GM18909 (cell line): ENCODE data around the gene AKAP6.
A peak's percentile ranks its signal among the peaks of the same experiment; 100 is the strongest.

Experiments
- ATAC-seq: cut with Tn5 transposase; IDR thresholded peaks from one replicate; pipeline ENCODE4 v1.9.1; 2021; ENCODE audit warnings: mild to moderate bottlenecking; ENCODE audit not compliant: unreplicated experiment, poor library complexity

AKAP6 gene

DNA sequence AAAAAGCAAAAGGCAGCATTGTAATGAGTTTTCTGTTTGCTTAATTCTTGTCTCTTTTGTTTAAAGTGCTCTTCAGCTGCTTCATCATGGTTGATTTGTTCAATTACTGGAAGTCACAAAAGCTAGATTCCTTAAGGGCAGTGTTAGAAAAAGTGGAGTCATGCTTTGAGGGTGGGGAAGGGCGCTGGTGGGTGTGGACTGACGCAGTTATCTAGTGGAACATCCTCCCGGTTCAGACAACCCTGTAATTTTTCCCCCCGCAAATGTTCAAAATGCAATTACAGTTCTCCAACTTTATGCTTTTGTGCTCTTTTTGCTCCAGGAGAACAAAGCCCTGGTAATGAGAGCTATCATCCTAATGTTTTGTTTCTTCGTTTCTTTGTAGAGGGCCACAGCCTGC, 2.1 kb downstream of the AKAP6 start:
- no peak for ATAC-seq

GRCh38 chr14:32332415-32333316, 3.6 kb downstream of the AKAP6 start:
- no peak for ATAC-seq

GRCh38 chr14:32336702-32337101, 7.6 kb downstream of the AKAP6 start:
- ATAC-seq: no peak

DNA sequence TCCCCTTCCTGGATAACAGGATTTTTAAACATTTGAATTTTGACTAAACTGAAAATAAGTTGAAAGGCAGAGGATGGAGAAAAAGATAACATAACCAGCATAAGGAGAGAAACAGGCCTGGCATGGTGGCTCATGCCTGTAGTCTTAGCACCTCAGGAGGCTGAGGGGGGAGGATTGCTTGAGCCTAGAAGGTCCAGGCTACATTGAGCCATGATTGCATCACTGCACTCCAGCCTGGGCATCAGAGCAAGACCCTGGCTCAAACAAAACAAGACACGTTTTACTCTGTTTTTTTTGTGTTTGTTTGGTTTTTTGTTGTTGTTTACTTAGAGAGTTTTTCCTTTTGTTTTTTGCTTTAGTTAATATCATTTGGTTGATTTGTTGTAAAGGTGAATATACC, 8.7 kb downstream of the AKAP6 start:
- ATAC-seq: no peak

- ATAC-seq: no peak
These were observed 10.1 kb downstream of the AKAP6 start for GRCh38 chr14:32339188-32339587.

DNA sequence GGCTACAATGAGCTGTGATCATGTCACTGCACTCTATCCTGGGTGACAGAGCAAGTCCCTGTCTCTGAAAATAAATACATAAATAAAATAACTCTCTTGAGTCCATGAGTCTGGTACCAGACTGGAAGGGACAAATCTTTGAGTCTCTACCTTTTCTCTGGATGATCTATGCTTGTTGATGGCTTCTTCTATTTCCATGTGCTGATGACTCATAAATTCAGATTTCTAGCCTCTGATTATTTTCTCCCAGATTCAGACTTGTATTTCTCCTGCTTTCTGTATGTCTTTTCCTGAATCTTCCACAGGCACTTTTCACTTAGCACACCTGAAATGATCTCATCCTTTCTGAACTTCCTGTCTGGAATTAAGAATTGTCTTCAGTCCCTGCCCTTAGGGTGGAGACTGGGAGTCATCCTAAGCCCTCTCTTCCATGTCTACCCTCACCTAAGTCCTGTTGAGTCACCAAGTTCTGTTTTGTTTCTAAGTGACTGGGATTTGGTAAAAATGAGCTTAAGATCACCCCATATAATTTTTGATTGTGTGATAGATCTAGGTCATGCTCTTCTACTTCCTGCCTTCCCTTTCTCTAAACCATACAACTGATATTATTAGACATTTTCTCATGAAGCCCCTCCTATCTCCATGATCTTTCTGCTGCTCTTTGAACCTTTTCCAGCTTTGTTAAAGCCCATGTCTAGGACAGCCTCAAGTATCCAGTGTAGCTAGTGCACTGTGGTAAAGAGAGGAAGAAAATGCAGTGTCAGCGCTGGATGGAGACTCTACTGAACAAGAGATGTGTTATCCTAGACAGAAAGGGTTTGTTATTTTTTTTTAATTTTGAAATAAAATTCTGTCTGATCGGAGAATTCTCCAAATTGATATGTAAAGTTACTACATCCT, 13.1 kb downstream of the AKAP6 start:
- no peak for ATAC-seq

GRCh38 chr14:32342847-32343194, 13.7 kb downstream of the AKAP6 start:
- no peak for ATAC-seq

DNA sequence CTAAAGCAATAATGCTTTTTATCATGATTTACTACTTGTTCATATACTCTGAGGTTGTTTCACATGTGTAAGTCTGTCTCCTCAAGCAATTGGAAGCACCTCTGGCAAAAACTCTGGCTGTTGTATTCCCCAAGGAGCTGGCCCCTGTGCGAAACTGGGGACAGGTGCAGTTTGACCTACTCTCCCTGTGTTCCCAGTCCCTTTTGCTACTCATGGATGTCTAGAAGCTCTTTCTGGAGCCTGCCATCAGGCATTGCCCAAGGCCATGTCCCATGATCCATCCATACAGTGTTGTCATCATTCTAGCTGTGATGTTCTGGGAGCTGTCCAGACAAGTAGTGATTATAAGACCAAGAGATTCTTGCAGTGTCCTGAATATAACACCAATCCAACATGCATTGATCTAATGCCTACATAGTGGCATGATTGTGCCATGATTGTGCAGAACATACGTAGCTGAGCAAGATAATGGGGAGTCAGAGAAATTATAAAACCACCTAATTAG, 14.9 kb downstream of the AKAP6 start:
- ATAC-seq: no peak

DNA sequence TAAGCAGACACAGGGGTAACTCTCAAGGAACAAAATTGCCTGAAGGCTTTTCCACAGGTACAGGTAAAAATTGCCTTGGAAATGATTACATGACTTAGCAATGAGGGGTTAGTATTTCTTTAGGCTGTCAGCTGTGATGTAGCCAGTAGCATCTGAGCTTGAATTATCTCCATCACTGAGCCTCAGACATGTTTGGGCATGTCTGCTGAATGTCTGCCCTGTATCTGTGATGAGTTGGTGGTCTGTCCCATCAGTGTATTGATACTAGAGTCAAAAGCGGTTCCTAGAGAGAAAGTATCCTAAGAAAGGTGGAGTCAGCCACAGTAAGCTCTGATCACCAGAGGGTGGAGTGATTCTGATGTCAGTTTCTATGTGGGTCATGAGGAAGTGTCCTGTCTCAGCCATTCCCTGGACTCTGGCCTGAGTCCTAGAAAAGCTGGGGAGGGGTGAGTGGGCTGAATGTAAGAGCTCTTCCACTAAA, 16.3 kb downstream of the AKAP6 start:
- ATAC-seq: no peak

GRCh38 chr14:32349322-32349721, 20.2 kb downstream of the AKAP6 start:
- ATAC-seq: no peak

- ATAC-seq: peak; percentile 99
These were observed 20.9 kb downstream of the AKAP6 start for GRCh38 chr14:32350020-32350419.

DNA sequence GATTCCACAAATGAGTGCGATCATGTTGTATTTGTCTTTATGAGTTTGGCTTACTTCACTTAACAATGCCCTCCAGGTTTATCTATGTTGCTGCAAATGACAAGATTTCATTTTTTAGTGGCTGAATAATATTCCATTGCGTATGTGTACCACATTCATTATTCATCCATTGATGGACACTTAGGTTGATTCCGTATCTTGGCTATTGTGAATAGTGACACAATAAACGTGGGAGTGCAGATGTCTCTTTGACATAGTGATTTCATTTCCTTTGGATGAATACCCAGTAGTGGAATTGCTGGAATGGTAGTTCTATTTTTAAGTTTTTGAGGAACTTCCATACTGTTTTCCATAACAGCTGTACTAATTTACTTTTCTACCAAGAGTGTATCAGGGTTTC, 23.5 kb downstream of the AKAP6 start:
- no peak for ATAC-seq

- no peak for ATAC-seq
These were observed 25.6 kb downstream of the AKAP6 start for GRCh38 chr14:32354716-32355115.

GRCh38 chr14:32358781-32359180, 29.7 kb downstream of the AKAP6 start:
- ATAC-seq: no peak

DNA sequence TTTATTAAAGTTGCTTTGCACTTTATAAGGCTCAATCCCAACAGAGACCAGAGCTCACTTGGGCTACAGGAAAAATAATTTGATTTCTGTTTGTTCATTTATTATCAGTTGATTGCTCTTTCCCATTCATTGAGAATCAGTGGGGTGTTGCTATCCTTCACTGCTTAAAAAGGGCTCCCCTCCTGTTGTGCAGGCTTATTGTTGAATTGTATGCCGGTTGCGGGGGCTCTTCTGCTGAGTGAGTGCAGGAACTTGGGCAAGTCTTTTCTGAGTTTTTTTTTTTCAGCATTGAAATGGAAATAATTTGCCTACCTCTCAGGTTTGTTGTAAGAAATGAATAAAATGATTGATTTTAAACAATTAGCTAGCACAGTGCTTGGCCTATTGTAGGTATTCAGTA, 32.6 kb downstream of the AKAP6 start:
- ATAC-seq: no peak

DNA sequence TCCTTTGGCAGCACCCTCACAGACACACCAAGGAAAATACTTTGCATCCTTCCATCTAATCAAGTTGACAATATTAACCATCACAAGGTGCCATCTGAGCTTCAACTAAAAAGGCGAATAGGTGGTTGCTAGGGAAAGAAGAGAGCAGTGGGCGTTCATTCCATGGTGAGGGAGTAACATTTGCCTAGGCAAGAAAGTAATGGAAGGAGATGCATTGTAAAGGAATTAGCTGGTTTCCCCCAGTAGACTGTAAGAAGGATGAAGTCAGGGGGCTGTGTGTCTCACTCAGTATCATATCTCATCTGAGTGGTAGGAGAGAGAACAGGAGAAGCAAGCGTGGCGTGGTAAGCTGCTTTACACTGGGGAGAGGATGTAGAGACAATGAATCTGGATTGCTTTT, 34.7 kb downstream of the AKAP6 start:
- ATAC-seq: no peak

DNA sequence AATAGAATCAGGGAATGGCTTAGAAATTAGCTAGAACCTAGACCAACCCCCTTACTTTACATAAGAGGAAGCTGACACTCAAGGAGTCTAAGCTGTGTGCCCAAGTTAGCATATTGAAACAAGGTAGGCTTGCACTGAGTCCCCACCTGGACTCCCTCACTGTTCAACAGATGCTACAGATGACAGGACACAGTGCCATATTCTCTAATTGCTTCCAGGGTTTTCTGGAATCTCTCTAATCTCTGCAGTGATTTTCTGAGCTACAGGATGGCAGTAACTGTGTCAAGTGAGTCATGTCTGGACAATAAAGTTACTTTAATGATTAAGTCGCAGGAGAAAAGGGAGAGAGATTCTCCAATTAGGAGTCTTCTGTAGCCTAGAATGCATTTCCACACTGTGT, 35.8 kb downstream of the AKAP6 start:
- no peak for ATAC-seq

DNA sequence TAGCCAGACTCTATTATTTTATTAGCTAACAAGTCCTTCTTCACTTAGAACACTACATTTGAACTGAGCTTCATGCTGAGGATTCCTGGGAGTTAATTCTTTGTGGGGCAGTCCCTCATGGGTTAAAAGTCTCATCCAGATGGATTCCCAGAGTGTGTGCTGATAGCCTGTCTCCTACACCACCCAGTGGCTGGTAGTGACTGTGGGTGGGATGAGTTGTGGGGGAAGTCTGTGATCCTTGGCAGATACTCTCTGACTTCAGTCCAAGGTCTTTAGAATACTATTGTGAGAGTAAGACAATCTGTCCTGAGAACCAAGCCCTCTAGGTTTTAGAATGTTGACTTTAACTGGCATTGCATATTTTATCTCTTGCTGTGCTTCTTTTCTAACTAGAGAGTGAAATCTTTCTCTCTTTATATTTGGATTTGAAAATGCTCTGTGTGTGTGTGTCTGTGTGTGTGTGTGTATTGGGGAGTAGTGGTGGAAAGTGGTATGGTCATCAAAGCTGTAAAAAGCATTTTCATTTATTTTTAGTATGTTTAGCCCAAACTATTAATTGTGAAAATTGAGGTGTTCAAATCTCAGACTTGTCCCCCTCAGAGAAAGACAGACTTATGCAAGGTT, 37.3 kb downstream of the AKAP6 start:
- ATAC-seq: no peak

- ATAC-seq: no peak
These were observed 37.9 kb downstream of the AKAP6 start for GRCh38 chr14:32366986-32367385.

DNA sequence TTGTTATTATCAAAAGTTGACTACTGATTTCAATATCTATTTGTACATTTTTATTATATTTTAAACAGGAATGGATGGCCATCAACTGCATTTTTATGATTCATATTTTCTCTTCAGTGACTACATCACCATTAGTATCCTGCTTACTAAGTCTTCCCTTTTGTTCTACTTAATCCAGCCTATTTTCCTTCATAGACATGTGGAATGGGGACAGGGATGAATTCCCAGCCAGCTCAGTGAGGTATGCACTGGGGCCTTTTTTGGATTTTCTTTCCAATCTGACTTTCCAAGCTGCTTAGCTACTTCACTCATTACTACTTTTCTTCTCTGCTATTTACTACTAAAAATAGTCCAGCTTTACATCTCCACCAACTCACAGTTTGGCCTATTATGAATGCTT, 38.4 kb downstream of the AKAP6 start:
- no peak for ATAC-seq

DNA sequence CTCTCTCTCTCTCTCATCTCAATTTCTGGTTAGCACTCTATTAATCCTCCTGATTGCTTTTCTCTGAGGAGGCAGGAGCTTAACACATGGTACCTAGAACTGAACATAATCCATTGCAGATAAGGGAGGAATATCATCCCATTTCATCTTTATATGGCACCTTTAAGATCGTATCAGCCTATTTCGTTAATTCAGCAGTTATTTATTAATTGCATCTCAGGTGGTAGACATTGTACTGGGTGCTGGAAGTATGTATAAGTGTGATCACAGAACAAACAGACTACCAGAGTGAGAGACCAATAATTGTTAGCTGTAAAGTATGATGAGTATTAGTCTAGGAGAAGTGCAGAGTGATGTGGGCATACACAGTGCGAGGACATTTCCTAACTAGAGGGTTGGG, 39.0 kb downstream of the AKAP6 start:
- no peak for ATAC-seq
